NOMO-1 treated with DMSO at 0.1 percent for 48 hours (cell line): Measurements from ENCODE around the gene TCEA3.

Source experiments
- DNase-seq: peaks from one replicate; lab custom pipeline; 2025; ENCODE audit not compliant: unreplicated experiment; lab: John Stamatoyannopoulos, UW

TCEA3 gene

DNA sequence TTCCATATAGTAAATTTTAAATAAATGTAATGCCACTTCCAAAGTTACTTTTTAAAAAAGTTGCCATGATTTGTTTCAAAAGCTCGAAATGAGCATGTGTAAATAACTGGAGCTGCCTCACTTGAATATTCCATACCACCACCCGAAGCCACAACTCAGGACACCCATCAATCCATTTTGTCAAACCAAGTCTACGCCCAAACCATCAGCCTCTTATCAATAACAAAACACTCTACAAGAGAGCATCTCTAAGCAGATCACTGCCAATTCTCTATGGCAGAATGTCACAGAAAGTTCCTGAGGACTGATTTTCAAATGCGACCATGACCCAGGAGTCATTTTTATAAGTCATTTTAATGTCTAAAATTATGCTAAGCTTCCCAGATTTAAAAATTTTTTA is 84.9 kb downstream of the TCEA3 start:
- DNase-seq = no peak

GRCh38 chr1:23337869-23338268 is 86.7 kb downstream of the TCEA3 start:
- no peak for DNase-seq

DNA sequence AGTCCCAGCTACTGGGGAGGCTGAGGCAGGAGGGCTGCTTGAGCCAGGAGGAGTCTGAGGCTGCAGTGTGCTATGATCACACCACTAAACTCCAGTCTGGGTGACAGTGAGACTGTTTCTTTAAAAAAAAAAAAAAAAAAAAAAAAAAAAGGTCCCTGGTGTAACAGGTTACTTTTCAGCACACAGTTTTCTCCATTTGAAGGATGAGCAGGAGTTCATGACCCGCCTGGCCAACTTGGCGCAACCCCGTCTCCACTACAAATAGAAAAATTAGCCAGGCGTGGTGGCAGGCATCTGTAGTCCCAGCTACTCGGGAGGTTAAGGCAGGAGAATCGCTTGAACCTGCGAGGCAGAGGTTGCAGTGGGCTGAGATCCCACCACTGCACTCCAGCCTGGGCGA is 92.8 kb downstream of the TCEA3 start:
- DNase-seq = no peak
